Measurements from ENCODE around the gene MRPL58.

DNA sequence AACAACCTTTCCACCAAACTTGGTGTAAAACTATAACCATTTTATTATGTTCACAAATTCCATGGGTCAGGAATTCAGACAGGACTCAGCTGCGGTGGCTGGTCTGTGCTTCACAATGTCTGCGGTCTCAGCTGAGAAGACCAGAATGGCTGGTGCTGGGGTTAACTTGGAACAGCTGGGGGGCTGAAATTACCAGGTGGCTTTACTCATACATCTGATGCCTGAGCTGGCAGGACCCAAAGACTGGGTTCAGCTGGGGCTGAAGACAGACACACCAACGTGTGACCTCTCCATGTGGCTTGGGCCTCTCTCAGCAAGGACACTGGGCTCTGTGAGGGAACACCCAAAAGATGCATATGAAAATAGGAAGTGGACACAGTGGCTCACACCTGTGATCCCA, 34.2 kb upstream of the MRPL58 start:
- TF ChIP-seq, protein P1, sequence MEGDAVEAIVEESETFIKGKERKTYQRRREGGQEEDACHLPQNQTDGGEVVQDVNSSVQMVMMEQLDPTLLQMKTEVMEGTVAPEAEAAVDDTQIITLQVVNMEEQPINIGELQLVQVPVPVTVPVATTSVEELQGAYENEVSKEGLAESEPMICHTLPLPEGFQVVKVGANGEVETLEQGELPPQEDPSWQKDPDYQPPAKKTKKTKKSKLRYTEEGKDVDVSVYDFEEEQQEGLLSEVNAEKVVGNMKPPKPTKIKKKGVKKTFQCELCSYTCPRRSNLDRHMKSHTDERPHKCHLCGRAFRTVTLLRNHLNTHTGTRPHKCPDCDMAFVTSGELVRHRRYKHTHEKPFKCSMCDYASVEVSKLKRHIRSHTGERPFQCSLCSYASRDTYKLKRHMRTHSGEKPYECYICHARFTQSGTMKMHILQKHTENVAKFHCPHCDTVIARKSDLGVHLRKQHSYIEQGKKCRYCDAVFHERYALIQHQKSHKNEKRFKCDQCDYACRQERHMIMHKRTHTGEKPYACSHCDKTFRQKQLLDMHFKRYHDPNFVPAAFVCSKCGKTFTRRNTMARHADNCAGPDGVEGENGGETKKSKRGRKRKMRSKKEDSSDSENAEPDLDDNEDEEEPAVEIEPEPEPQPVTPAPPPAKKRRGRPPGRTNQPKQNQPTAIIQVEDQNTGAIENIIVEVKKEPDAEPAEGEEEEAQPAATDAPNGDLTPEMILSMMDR (IDR thresholded peaks at IDR 0.05; ENCODE audit: insufficient read depth, low read length, poor library complexity, severe bottlenecking) = no peak
- no peak for TF ChIP-seq EZH2phosphoT487 (conservative IDR thresholded peaks at IDR 0.05; ENCODE audit: low read length)

All from SU-DHL-6 (cell line).